MCF 10A (cell line): ENCODE data around the gene TPP1. TPM values are rescaled to one million over a fixed set of nuclear protein-coding genes. Genes with fewer than 3 reads are reported as not detected.

ENCODE experiments used
- BruUV-seq: library from RNA; stranded (reverse); fragments of 400-500 nt; replicated peaks from 2 replicates; lab custom pipeline; 2021; lab: Mats Ljungman, UMichigan
- CTCF ChIA-PET: fragments of 300-600 bp; sonication (Branson Sonifier 250); formaldehyde crosslinking; extraction: SDS; loops from one replicate; lab custom pipeline; 2021; ENCODE audit warnings: antibody characterized with exemption, inconsistent platforms; lab: Yijun Ruan, JAX
- POLR2A ChIA-PET: fragments of 300-600, 350-650 bp; sonication (Branson Sonifier 250); formaldehyde crosslinking; extraction: SDS; loops from one replicate; lab custom pipeline; 2020; ENCODE audit warnings: antibody characterized with exemption, inconsistent platforms; lab: Yijun Ruan, JAX
- DNase-seq: peaks from one replicate; pipeline ENCODE4 v3.0.0-alpha.2; 2018; ENCODE audit not compliant: unreplicated experiment
- H3K27ac Mint-ChIP-seq: one replicate; pipeline ENCODE4 v1.8.0; 2022; ENCODE audit warnings: mild to moderate bottlenecking, low read depth, mixed read lengths; ENCODE audit not compliant: unreplicated experiment
- H3K27me3 Mint-ChIP-seq: one replicate; pipeline ENCODE4 v1.8.0; 2022; ENCODE audit warnings: mixed read lengths; ENCODE audit not compliant: insufficient read depth, unreplicated experiment
- H3K36me3 Mint-ChIP-seq: one replicate; pipeline ENCODE4 v1.8.0; 2022; ENCODE audit warnings: mild to moderate bottlenecking, moderate library complexity, mixed read lengths; ENCODE audit not compliant: insufficient read depth, unreplicated experiment
- H3K4me1 Mint-ChIP-seq: one replicate; pipeline ENCODE4 v1.8.0; 2022; ENCODE audit warnings: mixed read lengths; ENCODE audit not compliant: insufficient read depth, unreplicated experiment
- H3K4me3 Mint-ChIP-seq: one replicate; pipeline ENCODE4 v1.8.0; 2022; ENCODE audit warnings: mild to moderate bottlenecking, moderate library complexity, mixed read lengths; ENCODE audit not compliant: unreplicated experiment
- H3K9me3 Mint-ChIP-seq: one replicate; pipeline ENCODE4 v1.8.0; 2022; ENCODE audit warnings: mixed read lengths; ENCODE audit not compliant: unreplicated experiment
- intact Hi-C: fragments of 100-400 bp; cut with micrococcal nuclease; formaldehyde crosslinking; loops from 2 replicates; pipeline ENCODE4 v1.14.1; 2022
- total RNA-seq: library from RNA; stranded (reverse); gene quantifications from 2 replicates; pipeline ENCODE4 v1.2.3, GENCODE V29; 2022
- TF ChIP-seq, protein P1 (sequence below): fragments of 200-600 bp; IDR thresholded peaks from one replicate; pipeline ENCODE4 v1.8.0; 2022; ENCODE audit warnings: antibody characterized with exemption, mild to moderate bottlenecking; ENCODE audit not compliant: unreplicated experiment

Gene TPP1
- total RNA-seq, 1 experiment from 2014 or later = 26.9 TPM

DNA sequence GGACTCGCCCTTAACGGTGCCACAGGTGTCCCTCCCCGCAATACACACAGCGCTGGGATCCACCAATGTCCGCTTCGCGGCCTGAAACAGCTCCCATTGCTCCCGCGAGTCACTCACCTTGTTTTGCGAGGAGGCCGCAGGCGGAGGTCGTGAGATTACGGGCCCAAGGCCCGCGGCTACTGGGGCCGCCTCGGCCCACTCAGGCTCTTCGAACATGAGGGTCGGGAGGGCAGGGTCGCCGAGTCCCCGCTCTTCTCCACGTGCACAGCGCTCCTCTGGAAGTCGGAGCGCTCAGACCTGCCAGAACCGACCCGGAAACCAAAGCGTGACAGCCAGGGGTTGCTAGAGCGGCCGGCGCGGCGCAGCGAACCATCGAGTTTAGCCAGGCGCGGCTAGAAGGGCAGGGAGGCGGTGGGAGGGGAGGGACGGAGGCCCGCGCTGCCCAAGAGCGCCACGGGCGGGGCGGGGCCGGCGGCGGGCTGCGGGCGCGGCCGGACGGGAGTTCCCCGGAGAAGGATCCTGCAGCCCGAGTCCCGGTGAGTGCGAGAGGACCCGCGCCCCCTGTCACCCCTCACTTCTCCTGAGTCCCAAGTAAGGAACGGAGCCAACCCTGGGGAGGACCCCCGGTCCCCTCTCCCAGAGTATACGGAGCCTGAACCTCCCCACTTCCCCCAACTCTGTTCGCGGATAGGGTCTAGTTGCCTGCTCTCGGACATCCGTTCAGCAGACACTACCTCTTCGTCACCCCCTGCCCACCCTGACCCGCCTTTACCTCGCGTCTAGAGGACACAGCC lies 15.7 kb downstream of the TPP1 start, which contains the start of the genes ILK and RRP8:
Gene ILK, plus strand, starts transcription at position 488 of the 794 bp plus-strand sequence. CDS start 498 bp downstream, outside the sequence.
Gene RRP8, minus strand, starts transcription at position 330 of the 794 bp plus-strand sequence. Its CDS starts 114 bp downstream, at position 216.
- BruUV-seq = no TSS peak
- Mint-ChIP-seq H3K36me3 (peaks cover 27% of the 10 kb centered on the region), H3K27me3 (no peaks in the 10 kb centered on the region), H3K4me1 (peaks cover 22% of the 10 kb centered on the region), H3K9me3 (no peaks in the 10 kb centered on the region), H3K4me3 (no peak within 1 kb of the TSS), H3K27ac (no peak within 1 kb of the TSS)
- POLR2A ChIA-PET = interaction anchor here (0.7 to 4.6 kb wide), 19 partner anchors 9 to 992 kb away, joined by 3 to 56 read pairs (median 5); partner anchors contain the start of genes ARFIP2, CAVIN3, MRPL17 and SMPD1
- CTCF ChIA-PET = interaction anchor here (0.7 to 4.8 kb wide), 12 partner anchors 9 to 972 kb away, joined by 3 to 34 read pairs (median 5); partner anchors contain the start of genes MRPL17, TAF10 and TPP1
- TF ChIP-seq, protein P1, sequence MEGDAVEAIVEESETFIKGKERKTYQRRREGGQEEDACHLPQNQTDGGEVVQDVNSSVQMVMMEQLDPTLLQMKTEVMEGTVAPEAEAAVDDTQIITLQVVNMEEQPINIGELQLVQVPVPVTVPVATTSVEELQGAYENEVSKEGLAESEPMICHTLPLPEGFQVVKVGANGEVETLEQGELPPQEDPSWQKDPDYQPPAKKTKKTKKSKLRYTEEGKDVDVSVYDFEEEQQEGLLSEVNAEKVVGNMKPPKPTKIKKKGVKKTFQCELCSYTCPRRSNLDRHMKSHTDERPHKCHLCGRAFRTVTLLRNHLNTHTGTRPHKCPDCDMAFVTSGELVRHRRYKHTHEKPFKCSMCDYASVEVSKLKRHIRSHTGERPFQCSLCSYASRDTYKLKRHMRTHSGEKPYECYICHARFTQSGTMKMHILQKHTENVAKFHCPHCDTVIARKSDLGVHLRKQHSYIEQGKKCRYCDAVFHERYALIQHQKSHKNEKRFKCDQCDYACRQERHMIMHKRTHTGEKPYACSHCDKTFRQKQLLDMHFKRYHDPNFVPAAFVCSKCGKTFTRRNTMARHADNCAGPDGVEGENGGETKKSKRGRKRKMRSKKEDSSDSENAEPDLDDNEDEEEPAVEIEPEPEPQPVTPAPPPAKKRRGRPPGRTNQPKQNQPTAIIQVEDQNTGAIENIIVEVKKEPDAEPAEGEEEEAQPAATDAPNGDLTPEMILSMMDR = no peak
- peak; percentile 90 for DNase-seq
- intact Hi-C loops = loop anchor here (1.0 to 10.0 kb wide), 5 partner anchors 73 to 226 kb away; partner anchors contain the start of genes MRPL17 and TRIM3

DNA sequence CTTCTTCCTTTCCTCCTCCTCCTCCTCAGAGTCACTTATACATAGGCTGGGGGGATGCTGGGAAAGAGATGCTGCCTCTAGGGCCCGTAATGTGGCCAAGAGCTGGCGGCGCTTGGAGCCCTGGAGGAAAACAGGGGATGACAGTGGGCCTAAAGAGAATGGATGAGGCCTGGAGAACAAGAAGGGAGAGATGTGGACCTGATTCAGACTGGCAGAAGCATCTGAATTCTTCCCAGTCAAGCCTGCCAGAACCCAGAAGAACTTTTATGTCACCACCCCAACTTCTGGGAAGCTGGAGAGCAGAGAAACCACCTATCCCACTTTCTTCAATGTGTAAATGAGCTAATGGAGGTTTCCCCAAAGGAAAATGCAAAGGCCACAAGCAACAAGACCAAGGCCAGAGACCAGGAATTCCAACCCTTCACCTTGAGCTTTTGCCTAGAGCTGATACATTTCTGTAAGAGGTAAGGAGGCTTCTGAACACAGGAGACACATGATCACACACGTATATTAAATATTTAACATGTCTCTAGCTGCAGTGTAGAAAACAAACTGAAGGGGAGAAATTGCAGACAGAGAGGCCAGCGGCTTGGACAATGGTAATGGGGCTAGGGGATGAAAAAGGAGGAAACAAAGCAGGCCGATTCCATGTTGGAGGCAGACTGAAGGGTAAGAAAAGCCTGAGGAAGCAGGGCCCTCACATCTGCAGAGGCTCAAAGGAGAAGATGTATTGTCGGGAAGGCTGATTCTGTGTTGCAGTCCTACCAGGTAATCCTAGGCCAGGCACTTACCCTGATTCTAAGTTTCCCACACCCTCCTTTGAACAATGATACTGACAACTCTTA lies 16.9 kb downstream of the TPP1 start:
- DNase-seq = no peak
- Mint-ChIP-seq H3K27me3 (no peaks in the 10 kb centered on the region), H3K4me3 (no peak overlapping the region), H3K4me1 (peaks cover 25% of the 10 kb centered on the region), H3K36me3 (peaks cover 39% of the 10 kb centered on the region), H3K27ac (no peak overlapping the region), H3K9me3 (no peaks in the 10 kb centered on the region)
- TF ChIP-seq, protein P1 = no peak
- ChIA-PET CTCF (interaction anchor here (0.6 to 4.8 kb wide), 4 partner anchors 10 to 339 kb away, joined by 3 to 34 read pairs (median 10); partner anchors contain the start of genes MRPL17 and TAF10), POLR2A (interaction anchor here (0.6 to 4.6 kb wide), 13 partner anchors 8 to 324 kb away, joined by 3 to 56 read pairs (median 5); partner anchors contain the start of genes ARFIP2, CAVIN3, MRPL17 and SMPD1)
- no TSS peak for BruUV-seq
- intact Hi-C loops = loop anchor here (2.0 to 10.0 kb wide), 4 partner anchors 72 to 225 kb away; partner anchors contain the start of gene TRIM3

DNA sequence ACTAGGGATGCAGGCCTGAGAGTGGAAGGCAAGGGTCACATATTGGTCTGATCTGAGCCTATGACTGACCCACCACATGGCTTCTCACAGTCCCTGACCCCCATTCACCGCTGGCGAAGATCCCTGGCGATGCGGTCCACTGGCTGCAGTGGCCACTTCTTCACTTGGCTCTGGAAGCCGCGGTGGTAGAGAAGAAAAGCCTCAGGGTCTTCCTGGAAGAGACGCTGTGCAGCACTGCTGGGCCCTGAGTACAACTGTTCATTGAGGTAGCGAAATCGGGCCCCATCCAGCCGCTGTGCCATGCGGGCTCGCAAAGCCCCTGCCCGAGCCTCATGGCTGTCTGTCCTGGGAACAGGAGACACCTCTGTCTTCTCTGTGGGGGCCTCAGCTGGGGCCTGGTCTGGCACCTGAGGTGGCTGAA lies 18.2 kb downstream of the TPP1 start:
- intact Hi-C loops = loop anchor here (5.0 to 10.0 kb wide), 3 partner anchors 106 to 224 kb away; partner anchors contain the start of gene TRIM3
- no peak overlapping the region for H3K27ac Mint-ChIP-seq
- CTCF ChIA-PET = interaction anchor here (4.8 kb wide), 1 partner anchor 82 kb away, joined by 34 read pairs; the partner anchor contains the start of gene MRPL17

More for the DNA sequence above, 18.2 kb downstream of the TPP1 start:
- DNase-seq = no peak
- Mint-ChIP-seq H3K4me3 (no peak overlapping the region), H3K27me3 (no peaks in the 10 kb centered on the region), H3K36me3 (peaks cover 52% of the 10 kb centered on the region), H3K9me3 (no peaks in the 10 kb centered on the region), H3K4me1 (peaks cover 17% of the 10 kb centered on the region)
- TF ChIP-seq, protein P1 = no peak
- BruUV-seq = no TSS peak
- POLR2A ChIA-PET = no interaction called here
